NCI-H146 treated with DMSO at 0.1 percent for 48 hours (cell line): Measurements from ENCODE around the gene SLC38A3.
"Not testable (repeated sequence)": the region's sequence is repeated elsewhere in the genome, so short reads cannot be mapped to it uniquely, and the experiment has no call there.

Source experiments
- DNase-seq: peaks from one replicate; lab custom pipeline; 2025; ENCODE audit not compliant: unreplicated experiment; lab: John Stamatoyannopoulos, UW

The SLC38A3 gene

GRCh38 chr3:50210176-50210509 lies 5.1 kb downstream of the SLC38A3 start:
- DNase-seq, result no peak

GRCh38 chr3:50210510-50211367 lies 5.7 kb downstream of the SLC38A3 start:
- peak; percentile 69 for DNase-seq

- DNase-seq, result not testable (repeated sequence)
These were observed 6.3 kb downstream of the SLC38A3 start for GRCh38 chr3:50211368-50211717.

GRCh38 chr3:50211930-50212329 lies 6.9 kb downstream of the SLC38A3 start:
- no peak for DNase-seq

- DNase-seq, result no peak
These were observed 7.4 kb downstream of the SLC38A3 start for GRCh38 chr3:50212502-50212901.

GRCh38 chr3:50212971-50213370 lies 7.9 kb downstream of the SLC38A3 start:
- DNase-seq, result no peak

GRCh38 chr3:50213373-50213772 lies 8.3 kb downstream of the SLC38A3 start:
- no peak for DNase-seq

GRCh38 chr3:50214824-50215223 lies 9.8 kb downstream of the SLC38A3 start:
- DNase-seq, result no peak

GRCh38 chr3:50215529-50215928 lies 10.5 kb downstream of the SLC38A3 start:
- no peak for DNase-seq

GRCh38 chr3:50217681-50218080 lies 12.6 kb downstream of the SLC38A3 start:
- no peak for DNase-seq

- DNase-seq, result no peak
These were observed 13.4 kb downstream of the SLC38A3 start for GRCh38 chr3:50218448-50218847.

GRCh38 chr3:50219285-50219684 lies 14.2 kb downstream of the SLC38A3 start:
- no peak for DNase-seq

- DNase-seq, result no peak
These were observed 15.0 kb downstream of the SLC38A3 start for GRCh38 chr3:50220109-50220508.

- no peak for DNase-seq
These were observed 16.0 kb downstream of the SLC38A3 start for GRCh38 chr3:50221051-50221410.

- DNase-seq, result no peak
These were observed 16.5 kb downstream of the SLC38A3 start for GRCh38 chr3:50221411-50222168.

GRCh38 chr3:50222169-50222528 lies 17.1 kb downstream of the SLC38A3 start:
- no peak for DNase-seq

- no peak for DNase-seq
These were observed 19.6 kb downstream of the SLC38A3 start for GRCh38 chr3:50224639-50225038.

GRCh38 chr3:50226888-50227389 lies 21.9 kb downstream of the SLC38A3 start:
- peak; percentile 43 for DNase-seq

- peak; percentile 84 for DNase-seq
These were observed 22.5 kb downstream of the SLC38A3 start for GRCh38 chr3:50227390-50228183.

- DNase-seq, result not testable (repeated sequence)
These were observed 23.2 kb downstream of the SLC38A3 start for GRCh38 chr3:50228184-50228763.

GRCh38 chr3:50229490-50229889 lies 24.4 kb downstream of the SLC38A3 start:
- no peak for DNase-seq
